GM19463 (cell line): Measurements from ENCODE around the gene TMEM145.

Experiments
- ATAC-seq: cut with Tn5 transposase; IDR thresholded peaks from one replicate; pipeline ENCODE4 v1.9.1; 2021; ENCODE audit warnings: mild to moderate bottlenecking, moderate library complexity; ENCODE audit not compliant: unreplicated experiment

The TMEM145 gene

GRCh38 chr19:42288881-42289555 is 24.1 kb upstream of the TMEM145 start:
- no peak for ATAC-seq

- no peak for ATAC-seq
Measured at GRCh38 chr19:42289556-42290041, 23.5 kb upstream of the TMEM145 start.

GRCh38 chr19:42290136-42290522 is 23.0 kb upstream of the TMEM145 start:
- ATAC-seq: no peak

- no peak for ATAC-seq
Measured at GRCh38 chr19:42290523-42291434, 22.3 kb upstream of the TMEM145 start.

GRCh38 chr19:42291435-42291810 is 21.7 kb upstream of the TMEM145 start:
- no peak for ATAC-seq

GRCh38 chr19:42292042-42292960 is 20.8 kb upstream of the TMEM145 start:
- no peak for ATAC-seq

- no peak for ATAC-seq
Measured at GRCh38 chr19:42292963-42293362, 20.1 kb upstream of the TMEM145 start.

- ATAC-seq: no peak
Measured at GRCh38 chr19:42293540-42293939, 19.6 kb upstream of the TMEM145 start.

- no peak for ATAC-seq
Measured at GRCh38 chr19:42293948-42294347, 19.2 kb upstream of the TMEM145 start.

GRCh38 chr19:42294471-42295137 is 18.5 kb upstream of the TMEM145 start:
- no peak for ATAC-seq

GRCh38 chr19:42295342-42295741 is 17.8 kb upstream of the TMEM145 start:
- ATAC-seq: no peak

- no peak for ATAC-seq
Measured at GRCh38 chr19:42295831-42296525, 17.1 kb upstream of the TMEM145 start.

GRCh38 chr19:42297039-42297438 is 16.1 kb upstream of the TMEM145 start:
- ATAC-seq: no peak

- ATAC-seq: no peak
Measured at GRCh38 chr19:42301646-42302203, 11.4 kb upstream of the TMEM145 start, which contains the start of gene PRR19. TSS of gene PRR19 (plus strand) at chr19:42302132. CDS start at chr19:42309585, 7,453 bp downstream.

- no peak for ATAC-seq
Measured at GRCh38 chr19:42303101-42303464, 10.0 kb upstream of the TMEM145 start.

GRCh38 chr19:42303876-42304275 is 9.2 kb upstream of the TMEM145 start:
- no peak for ATAC-seq

GRCh38 chr19:42306646-42307045 is 6.5 kb upstream of the TMEM145 start:
- no peak for ATAC-seq

- no peak for ATAC-seq
Measured at GRCh38 chr19:42309686-42310085, 3.4 kb upstream of the TMEM145 start.

- ATAC-seq: no peak
Measured at GRCh38 chr19:42311657-42312056, 1.5 kb upstream of the TMEM145 start.
